ENCODE data around the gene NTM.
"Not testable (repeated sequence)": the region's sequence is repeated elsewhere in the genome, so short reads cannot be mapped to it uniquely, and the experiment has no call there.

DNA sequence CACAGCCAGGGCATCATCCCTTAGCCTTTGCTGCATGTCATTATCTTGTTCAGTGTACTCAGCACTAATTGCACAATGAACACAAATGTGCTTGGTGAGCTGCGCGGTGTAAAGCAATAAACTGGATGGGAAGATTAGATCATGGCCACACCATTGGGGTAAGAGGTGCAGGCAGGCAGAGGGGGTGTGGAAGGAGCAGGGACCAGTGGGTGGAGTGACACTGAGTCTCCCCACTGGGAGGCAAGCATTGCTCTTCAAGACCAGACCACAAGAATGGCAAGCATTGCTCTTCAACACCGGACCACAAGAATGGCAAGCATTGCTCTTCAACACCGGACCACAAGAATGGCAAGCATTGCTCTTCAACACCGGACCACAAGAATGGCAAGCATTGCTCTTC lies 28.5 kb upstream of the NTM start:
- TF ChIP-seq, protein P1, sequence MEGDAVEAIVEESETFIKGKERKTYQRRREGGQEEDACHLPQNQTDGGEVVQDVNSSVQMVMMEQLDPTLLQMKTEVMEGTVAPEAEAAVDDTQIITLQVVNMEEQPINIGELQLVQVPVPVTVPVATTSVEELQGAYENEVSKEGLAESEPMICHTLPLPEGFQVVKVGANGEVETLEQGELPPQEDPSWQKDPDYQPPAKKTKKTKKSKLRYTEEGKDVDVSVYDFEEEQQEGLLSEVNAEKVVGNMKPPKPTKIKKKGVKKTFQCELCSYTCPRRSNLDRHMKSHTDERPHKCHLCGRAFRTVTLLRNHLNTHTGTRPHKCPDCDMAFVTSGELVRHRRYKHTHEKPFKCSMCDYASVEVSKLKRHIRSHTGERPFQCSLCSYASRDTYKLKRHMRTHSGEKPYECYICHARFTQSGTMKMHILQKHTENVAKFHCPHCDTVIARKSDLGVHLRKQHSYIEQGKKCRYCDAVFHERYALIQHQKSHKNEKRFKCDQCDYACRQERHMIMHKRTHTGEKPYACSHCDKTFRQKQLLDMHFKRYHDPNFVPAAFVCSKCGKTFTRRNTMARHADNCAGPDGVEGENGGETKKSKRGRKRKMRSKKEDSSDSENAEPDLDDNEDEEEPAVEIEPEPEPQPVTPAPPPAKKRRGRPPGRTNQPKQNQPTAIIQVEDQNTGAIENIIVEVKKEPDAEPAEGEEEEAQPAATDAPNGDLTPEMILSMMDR (IDR thresholded peaks at IDR 0.05 in 2 of 3, conservative IDR thresholded peaks at IDR 0.05 in 1 of 3; ENCODE audit: borderline replicate concordance in 1 of 3, insufficient read depth in 1 of 3, low read depth in 2 of 3, low read length in 2 of 3) = not testable (repeated sequence)
- TF ChIP-seq SRF (IDR thresholded peaks at IDR 0.05; ENCODE audit: low read depth); CEBPB (IDR thresholded peaks at IDR 0.05; ENCODE audit: low read depth); POLR2A (IDR thresholded peaks at IDR 0.05; ENCODE audit: borderline replicate concordance, extremely low read depth, insufficient read depth, insufficient read length); POLR2AphosphoS5 (IDR thresholded peaks at IDR 0.05; ENCODE audit: low read depth, low read length); ZNF274 (IDR thresholded peaks at IDR 0.05; ENCODE audit: low read depth, low read length); FOSL1 (IDR thresholded peaks at IDR 0.05; ENCODE audit: low read depth); EZH2phosphoT487 (IDR thresholded peaks at IDR 0.05; ENCODE audit: borderline replicate concordance): not testable (repeated sequence)
- TF ChIP-seq, protein P2, sequence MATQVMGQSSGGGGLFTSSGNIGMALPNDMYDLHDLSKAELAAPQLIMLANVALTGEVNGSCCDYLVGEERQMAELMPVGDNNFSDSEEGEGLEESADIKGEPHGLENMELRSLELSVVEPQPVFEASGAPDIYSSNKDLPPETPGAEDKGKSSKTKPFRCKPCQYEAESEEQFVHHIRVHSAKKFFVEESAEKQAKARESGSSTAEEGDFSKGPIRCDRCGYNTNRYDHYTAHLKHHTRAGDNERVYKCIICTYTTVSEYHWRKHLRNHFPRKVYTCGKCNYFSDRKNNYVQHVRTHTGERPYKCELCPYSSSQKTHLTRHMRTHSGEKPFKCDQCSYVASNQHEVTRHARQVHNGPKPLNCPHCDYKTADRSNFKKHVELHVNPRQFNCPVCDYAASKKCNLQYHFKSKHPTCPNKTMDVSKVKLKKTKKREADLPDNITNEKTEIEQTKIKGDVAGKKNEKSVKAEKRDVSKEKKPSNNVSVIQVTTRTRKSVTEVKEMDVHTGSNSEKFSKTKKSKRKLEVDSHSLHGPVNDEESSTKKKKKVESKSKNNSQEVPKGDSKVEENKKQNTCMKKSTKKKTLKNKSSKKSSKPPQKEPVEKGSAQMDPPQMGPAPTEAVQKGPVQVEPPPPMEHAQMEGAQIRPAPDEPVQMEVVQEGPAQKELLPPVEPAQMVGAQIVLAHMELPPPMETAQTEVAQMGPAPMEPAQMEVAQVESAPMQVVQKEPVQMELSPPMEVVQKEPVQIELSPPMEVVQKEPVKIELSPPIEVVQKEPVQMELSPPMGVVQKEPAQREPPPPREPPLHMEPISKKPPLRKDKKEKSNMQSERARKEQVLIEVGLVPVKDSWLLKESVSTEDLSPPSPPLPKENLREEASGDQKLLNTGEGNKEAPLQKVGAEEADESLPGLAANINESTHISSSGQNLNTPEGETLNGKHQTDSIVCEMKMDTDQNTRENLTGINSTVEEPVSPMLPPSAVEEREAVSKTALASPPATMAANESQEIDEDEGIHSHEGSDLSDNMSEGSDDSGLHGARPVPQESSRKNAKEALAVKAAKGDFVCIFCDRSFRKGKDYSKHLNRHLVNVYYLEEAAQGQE (IDR thresholded peaks at IDR 0.05; ENCODE audit: low read depth) = not testable (repeated sequence)

All from HCT116 (cell line).